PC-9 (cell line): Measurements from ENCODE around the gene SLC51B. TPM values are rescaled to one million over a fixed set of nuclear protein-coding genes. Genes with fewer than 3 reads are reported as not detected.
A peak's percentile ranks its signal among the peaks of the same experiment; 100 is the strongest.

Experiments
- BruUV-seq: library from RNA; stranded (reverse); fragments of 400-500 nt; replicated peaks from 2 replicates; lab custom pipeline; 2021; lab: Mats Ljungman, UMichigan
- CTCF ChIA-PET: fragments of 300-600 bp; sonication (Branson Sonifier 250); formaldehyde crosslinking; loops from one replicate; lab custom pipeline; 2022; ENCODE audit warnings: antibody characterized with exemption; lab: Charles Lee
- POLR2A ChIA-PET: fragments of 300-600 bp; sonication (Branson Sonifier 250); formaldehyde crosslinking; loops from one replicate; lab custom pipeline; 2022; ENCODE audit warnings: antibody characterized with exemption; ENCODE audit not compliant: unreplicated experiment; lab: Charles Lee
- DNase-seq, 2 experiments: peaks; one replicate each; pipeline versions ENCODE4 v3.0.0 to v3.0.0-alpha.2; 2015 to 2022; ENCODE audit warnings: mixed read lengths in 1 of 2
- H2AFZ ChIP-seq: fragments of 200-600 bp; sonication (generic); 2 replicates; pipeline ENCODE4 v1.8.1; 2017; ENCODE audit warnings: antibody characterized with exemption
- H3F3A ChIP-seq: fragments of 200-600 bp; sonication (generic); 2 replicates; pipeline ENCODE4 v1.8.1; 2017; ENCODE audit warnings: antibody characterized with exemption, mild to moderate bottlenecking, low read depth; ENCODE audit not compliant: insufficient read depth
- H3K27ac ChIP-seq: fragments of 200-600 bp; sonication (generic); 2 replicates; pipeline ENCODE4 v1.6.1; 2016; ENCODE audit warnings: mixed run types
- H3K27me3 ChIP-seq: fragments of 200-600 bp; sonication (generic); 2 replicates; pipeline ENCODE4 v1.6.1; 2016; ENCODE audit warnings: low read depth, mixed run types; ENCODE audit not compliant: insufficient read depth
- H3K36me3 ChIP-seq: fragments of 200-600 bp; sonication (generic); 2 replicates; pipeline ENCODE4 v1.6.1; 2016; ENCODE audit warnings: low read depth, mixed run types
- H3K4me1 ChIP-seq: fragments of 200-600 bp; sonication (generic); replicated peaks from 2 replicates; pipeline ENCODE4 v1.6.1; 2016; ENCODE audit warnings: mixed run types; ENCODE audit not compliant: insufficient read depth
- H3K4me2 ChIP-seq: fragments of 200-600 bp; sonication (generic); 2 replicates; pipeline ENCODE4 v1.6.1; 2017; ENCODE audit warnings: mixed run types
- H3K4me3 ChIP-seq: fragments of 200-600 bp; sonication (generic); 2 replicates; pipeline ENCODE4 v1.6.1; 2016; ENCODE audit warnings: mixed run types
- H3K79me2 ChIP-seq: fragments of 200-600 bp; sonication (generic); 2 replicates; pipeline ENCODE4 v1.6.1; 2017; ENCODE audit warnings: low read depth, mixed run types
- H3K9me2 ChIP-seq: fragments of 200-600 bp; sonication (generic); 2 replicates; pipeline ENCODE4 v1.8.1; 2017; ENCODE audit warnings: mild to moderate bottlenecking; ENCODE audit not compliant: insufficient read depth
- H3K9me3 ChIP-seq: fragments of 200-600 bp; sonication (generic); 2 replicates; pipeline ENCODE4 v1.8.1; 2016; ENCODE audit warnings: low read depth; ENCODE audit not compliant: insufficient read depth
- H4K20me1 ChIP-seq: fragments of 200-600 bp; sonication (generic); 2 replicates; pipeline ENCODE4 v1.8.1; 2017; ENCODE audit not compliant: insufficient read depth
- CTCF ChIP-seq: fragments of 200-600 bp; sonication (generic); conservative IDR thresholded peaks from 2 replicates; pipeline ENCODE4 v1.6.1; 2017; ENCODE audit warnings: mixed run types, antibody characterized with exemption, mild to moderate bottlenecking, moderate library complexity
- EZH2 ChIP-seq: fragments of 200-600 bp; sonication (generic); IDR thresholded peaks from 2 replicates; pipeline ENCODE4 v1.8.0; 2017; ENCODE audit warnings: antibody characterized with exemption, low read depth
- intact Hi-C: fragments of 100-400 bp; cut with micrococcal nuclease; formaldehyde crosslinking; loops from one replicate; pipeline ENCODE4 v1.10.0; 2022; ENCODE audit not compliant: unreplicated experiment
- total RNA-seq: library from RNA; stranded (reverse); gene quantifications from 2 replicates; pipeline ENCODE4 v1.2.3, GENCODE V29; 2021

SLC51B gene
- total RNA-seq, 1 experiment from 2014 or later = not detected

GRCh38 chr15:65049418-65049840, 4.2 kb downstream of the SLC51B start:
- Histone ChIP-seq H2AFZ (no peak overlapping the region), H3K9me2 (no peaks in the 10 kb centered on the region), H3K79me2 (no peaks in the 10 kb centered on the region), H3K27ac (no peak overlapping the region), H3K27me3 (no peaks in the 10 kb centered on the region), H4K20me1 (no peaks in the 10 kb centered on the region), H3K9me3 (no peaks in the 10 kb centered on the region), H3K4me2 (peak overlapping the region; percentile 59), H3K4me1 (peaks cover 12% of the 10 kb centered on the region), H3K36me3 (no peaks in the 10 kb centered on the region), H3K4me3 (peak overlapping the region; percentile 20; the same call in 1 of the 2 replicates), H3F3A (peaks cover 14% of the 10 kb centered on the region)
- no TSS peak for BruUV-seq
- CTCF ChIA-PET = interaction anchor here (0.6 kb wide), 2 partner anchors 57 to 220 kb away, joined by 4 to 5 read pairs; no protein-coding TSS in a partner anchor
- peak; percentile 58 to 72 for DNase-seq
- intact Hi-C loops = no loop called here
- POLR2A ChIA-PET = no interaction called here
- TF ChIP-seq CTCF (no peak), EZH2 (no peak)

GRCh38 chr15:65050270-65050669, 5.1 kb downstream of the SLC51B start:
- ChIA-PET CTCF (no interaction called here), POLR2A (no interaction called here)
- H3K4me3 ChIP-seq = no peak overlapping the region
- no peak for TF ChIP-seq CTCF
- TF ChIP-seq EZH2 = no peak
- no peaks in the 10 kb centered on the region for H4K20me1 ChIP-seq
- no peaks in the 10 kb centered on the region for H3K27me3 ChIP-seq
- no peak overlapping the region for H3K27ac ChIP-seq
- intact Hi-C loops = loop anchor here (10.0 kb wide), 1 partner anchor 135 kb away; the partner anchor contains the start of gene CLPX
- H3K9me2 ChIP-seq = no peaks in the 10 kb centered on the region
- no peak for DNase-seq
- no peaks in the 10 kb centered on the region for H3K36me3 ChIP-seq
- peaks cover 5% of the 10 kb centered on the region; the same call in 1 of the 2 replicates for H3F3A ChIP-seq
- no peak overlapping the region for H3K4me2 ChIP-seq
- no TSS peak for BruUV-seq
- H3K4me1 ChIP-seq = peaks cover 14% of the 10 kb centered on the region
- no peaks in the 10 kb centered on the region for H3K79me2 ChIP-seq
- no peak overlapping the region for H2AFZ ChIP-seq
- H3K9me3 ChIP-seq = no peaks in the 10 kb centered on the region

GRCh38 chr15:65051266-65051665, 6.1 kb downstream of the SLC51B start:
- no TSS peak for BruUV-seq
- no peaks in the 10 kb centered on the region for H3K36me3 ChIP-seq
- POLR2A ChIA-PET = no interaction called here
- no peak for DNase-seq
- H3F3A ChIP-seq = peaks cover 2% of the 10 kb centered on the region; the same call in 1 of the 2 replicates
- no peak for TF ChIP-seq CTCF
- no peak for TF ChIP-seq EZH2
- intact Hi-C loops = loop anchor here (10.0 kb wide), 1 partner anchor 134 kb away; the partner anchor contains the start of gene CLPX
- H3K4me2 ChIP-seq = no peak overlapping the region
- no peaks in the 10 kb centered on the region for H3K9me3 ChIP-seq
- H3K79me2 ChIP-seq = no peaks in the 10 kb centered on the region
- no peaks in the 10 kb centered on the region for H4K20me1 ChIP-seq
- no peak overlapping the region for H3K4me3 ChIP-seq
- H3K27me3 ChIP-seq = no peaks in the 10 kb centered on the region
- no peak overlapping the region for H3K27ac ChIP-seq
- no peaks in the 10 kb centered on the region for H3K9me2 ChIP-seq
- H2AFZ ChIP-seq = no peak overlapping the region
- H3K4me1 ChIP-seq = peaks cover 18% of the 10 kb centered on the region
- CTCF ChIA-PET = no interaction called here
